ENCODE data around the gene C1orf210.

DNA sequence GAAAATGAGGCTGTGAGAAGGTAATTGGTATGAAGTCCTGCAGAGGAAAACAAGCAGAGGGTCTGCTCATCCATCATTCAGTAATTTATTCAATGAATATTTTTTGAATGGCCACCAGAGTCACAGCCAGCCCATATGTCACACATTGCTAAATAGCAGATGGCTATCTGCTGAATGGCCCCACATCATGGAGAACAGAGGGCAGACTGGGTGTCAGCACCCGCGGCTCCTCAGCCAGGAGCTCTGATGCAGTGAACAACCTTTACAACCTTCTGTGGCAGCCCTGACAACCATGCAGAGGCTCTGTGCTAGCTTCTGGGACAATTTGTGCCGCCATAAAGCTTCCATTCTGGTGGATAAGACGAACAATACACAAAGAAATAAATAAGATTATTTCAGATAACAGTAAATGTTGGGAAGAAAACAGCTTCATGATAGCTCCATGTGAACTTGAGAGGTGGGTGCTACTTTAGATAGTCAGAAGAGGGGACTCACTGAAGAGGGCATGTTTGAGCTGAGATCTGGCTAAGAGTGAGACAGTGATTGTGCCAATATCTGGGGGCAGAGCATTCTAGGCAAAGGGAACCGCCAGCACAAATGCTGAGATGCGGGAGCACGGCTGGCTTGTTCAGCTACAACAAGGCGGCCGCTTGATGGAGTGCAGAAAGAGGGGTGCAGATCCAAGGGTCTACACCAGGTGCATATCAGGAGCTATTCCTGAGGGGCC is 2.8 kb upstream of the C1orf210 start:
- TF ChIP-seq, protein P1, sequence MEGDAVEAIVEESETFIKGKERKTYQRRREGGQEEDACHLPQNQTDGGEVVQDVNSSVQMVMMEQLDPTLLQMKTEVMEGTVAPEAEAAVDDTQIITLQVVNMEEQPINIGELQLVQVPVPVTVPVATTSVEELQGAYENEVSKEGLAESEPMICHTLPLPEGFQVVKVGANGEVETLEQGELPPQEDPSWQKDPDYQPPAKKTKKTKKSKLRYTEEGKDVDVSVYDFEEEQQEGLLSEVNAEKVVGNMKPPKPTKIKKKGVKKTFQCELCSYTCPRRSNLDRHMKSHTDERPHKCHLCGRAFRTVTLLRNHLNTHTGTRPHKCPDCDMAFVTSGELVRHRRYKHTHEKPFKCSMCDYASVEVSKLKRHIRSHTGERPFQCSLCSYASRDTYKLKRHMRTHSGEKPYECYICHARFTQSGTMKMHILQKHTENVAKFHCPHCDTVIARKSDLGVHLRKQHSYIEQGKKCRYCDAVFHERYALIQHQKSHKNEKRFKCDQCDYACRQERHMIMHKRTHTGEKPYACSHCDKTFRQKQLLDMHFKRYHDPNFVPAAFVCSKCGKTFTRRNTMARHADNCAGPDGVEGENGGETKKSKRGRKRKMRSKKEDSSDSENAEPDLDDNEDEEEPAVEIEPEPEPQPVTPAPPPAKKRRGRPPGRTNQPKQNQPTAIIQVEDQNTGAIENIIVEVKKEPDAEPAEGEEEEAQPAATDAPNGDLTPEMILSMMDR (IDR thresholded peaks at IDR 0.05; ENCODE audit: poor library complexity): no peak
- TF ChIP-seq EZH2 (IDR thresholded peaks at IDR 0.05; ENCODE audit: borderline replicate concordance): no peak
